HG02852 (cell line): Measurements from ENCODE around the gene RAD51B.
"Not testable (repeated sequence)": the region's sequence is repeated elsewhere in the genome, so short reads cannot be mapped to it uniquely, and the experiment has no call there.

Experiments
- ATAC-seq: cut with Tn5 transposase; IDR thresholded peaks from one replicate; pipeline ENCODE4 v1.9.1; 2021; ENCODE audit warnings: mild to moderate bottlenecking, moderate library complexity; ENCODE audit not compliant: unreplicated experiment

Gene RAD51B

DNA sequence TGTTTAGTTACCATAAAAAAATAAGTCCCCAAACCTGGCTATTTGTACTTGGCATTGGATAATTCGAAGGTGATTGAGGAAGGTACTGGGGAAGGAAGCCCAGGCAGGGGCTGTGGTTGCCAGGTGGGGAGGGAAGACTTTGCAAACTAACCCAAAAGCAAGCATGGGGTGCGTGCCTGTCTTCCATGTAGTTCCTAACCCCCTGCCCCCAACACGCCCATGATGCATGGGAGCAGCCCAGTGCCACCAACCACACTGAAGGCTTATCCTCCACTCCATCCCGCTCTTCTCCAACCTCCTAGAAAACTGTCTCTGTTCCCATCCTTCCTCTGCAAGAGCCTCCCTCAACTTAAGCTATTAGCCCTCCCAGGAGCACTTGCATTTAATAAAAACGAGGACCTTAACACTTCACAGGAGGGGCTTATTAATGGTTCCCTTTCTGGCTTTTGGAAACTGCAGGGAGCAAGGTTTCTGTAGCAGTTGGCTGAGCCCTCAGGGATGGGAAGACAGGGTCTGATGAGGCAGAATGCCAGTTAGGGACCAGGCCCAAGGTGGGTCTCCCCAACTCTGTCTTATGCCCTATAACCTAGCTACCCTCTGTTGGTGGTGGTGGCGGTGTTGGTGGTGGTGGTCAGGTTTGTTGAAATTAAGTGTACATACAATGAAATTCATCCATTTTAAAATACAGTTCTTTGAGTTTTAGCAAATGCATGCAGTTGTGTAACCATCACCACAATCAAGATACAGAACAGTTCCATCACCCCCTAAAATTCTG, 877.3 kb downstream of the RAD51B start:
- no peak for ATAC-seq

DNA sequence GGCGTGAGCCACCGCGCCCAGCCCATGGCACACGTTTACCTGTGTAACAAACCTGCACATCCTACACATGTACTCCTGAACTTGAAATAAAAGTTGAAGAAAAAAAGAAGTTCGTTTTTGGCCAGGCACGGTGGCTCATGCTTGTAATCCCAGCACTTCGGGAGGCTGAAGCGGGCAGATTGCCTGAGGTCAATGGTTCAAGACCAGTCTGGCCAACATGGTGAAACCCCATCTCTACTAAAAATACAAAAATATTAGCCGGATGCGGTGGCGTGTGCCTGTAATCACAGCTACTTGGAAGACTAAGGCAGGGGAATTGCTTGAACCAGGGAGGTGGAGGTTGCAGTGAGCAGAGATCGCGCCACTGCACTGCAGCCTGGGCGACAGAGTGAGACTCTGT, 879.2 kb downstream of the RAD51B start:
- ATAC-seq: not testable (repeated sequence)

DNA sequence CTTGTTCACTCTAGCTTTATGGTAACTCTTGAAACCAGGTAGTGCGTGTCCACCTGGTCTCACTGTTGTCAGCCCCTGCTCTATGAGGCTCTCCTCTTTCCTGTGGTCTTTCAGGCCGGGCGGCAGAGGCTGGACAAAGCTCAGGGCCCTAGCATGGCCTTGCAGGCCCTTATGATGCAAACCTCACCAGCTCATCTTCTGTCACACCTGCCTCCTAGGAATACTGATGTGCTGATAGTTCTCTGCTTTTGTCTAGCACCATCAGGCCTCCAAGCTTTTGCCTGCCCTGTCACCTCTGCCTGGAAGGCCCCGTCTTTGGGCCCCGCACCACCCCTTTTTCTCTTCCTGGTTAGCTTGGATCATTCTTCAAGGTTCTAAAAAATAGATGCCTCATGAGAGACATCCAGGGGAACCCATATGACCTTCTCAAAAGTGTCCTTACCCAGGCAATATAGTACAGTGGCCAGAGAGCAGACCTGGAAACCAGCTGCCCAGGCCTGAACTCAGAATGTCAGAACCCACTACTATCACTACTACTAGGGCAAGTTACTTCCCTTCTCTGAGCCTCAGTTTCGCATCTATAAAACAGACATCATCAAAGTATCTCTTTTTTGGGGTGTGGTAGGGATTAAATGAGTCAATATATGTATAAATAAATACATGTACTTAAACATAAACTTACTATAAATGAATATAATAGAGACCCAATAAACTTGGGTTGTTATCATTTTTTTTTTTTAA, 881.6 kb downstream of the RAD51B start:
- ATAC-seq: no peak

DNA sequence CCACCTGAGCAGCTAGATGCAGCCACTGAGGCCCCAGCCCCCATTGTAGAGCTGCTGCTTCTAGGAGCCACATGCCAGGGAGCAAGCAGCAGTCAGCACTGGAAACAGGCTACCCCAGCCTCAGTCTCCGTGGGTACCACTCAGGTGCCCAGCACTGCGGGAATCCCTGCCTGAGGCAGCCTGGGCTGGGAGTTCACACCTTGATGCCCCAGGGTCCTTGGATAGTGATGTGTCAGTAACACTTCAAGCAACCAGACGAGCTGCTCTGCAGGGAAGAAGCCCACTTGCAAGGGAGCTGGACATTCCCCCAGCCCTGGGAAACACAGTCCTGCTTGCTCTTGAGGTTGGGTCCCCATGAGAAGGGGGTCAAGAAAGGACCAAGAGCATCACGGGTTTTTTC, 882.6 kb downstream of the RAD51B start:
- ATAC-seq: no peak

DNA sequence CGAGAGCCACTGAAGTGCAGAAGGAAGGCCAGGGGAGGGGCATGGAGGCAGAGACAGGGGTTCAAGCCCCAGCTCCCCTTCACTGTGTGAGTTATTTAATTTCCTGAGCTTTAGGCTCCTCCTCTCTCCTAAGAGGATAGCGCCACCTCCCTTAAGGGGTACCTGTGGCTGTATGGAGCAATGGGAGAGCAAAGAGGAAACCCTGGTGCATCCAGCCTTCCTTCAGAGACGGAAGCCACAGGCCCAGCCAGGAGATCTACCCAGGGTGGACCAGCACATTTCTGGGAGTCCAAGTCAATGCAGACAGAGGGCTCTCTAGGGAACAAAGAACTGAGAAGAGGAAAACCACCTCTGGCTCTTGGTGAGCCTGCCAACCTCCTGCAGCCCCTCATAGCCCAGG, 883.0 kb downstream of the RAD51B start:
- ATAC-seq: no peak

DNA sequence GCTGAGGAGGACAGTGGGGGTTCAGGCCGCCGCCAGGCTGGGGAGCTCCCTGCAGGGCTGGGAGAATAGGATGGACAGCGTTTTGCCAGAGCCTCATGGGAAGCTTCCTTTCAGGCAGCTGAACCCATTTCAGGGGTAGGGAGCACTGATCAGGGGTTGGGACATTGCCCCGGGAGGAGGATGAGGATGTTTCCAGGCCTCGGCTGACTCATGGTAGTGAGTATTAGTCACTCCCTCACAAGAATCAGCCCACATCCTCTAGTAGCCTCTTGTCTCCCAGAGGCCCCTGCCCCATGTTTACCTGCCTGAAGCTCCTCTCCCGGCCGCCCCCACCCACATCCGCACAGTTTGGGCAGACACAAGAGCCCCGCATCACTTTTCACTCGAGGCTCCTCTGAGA, 883.5 kb downstream of the RAD51B start:
- ATAC-seq: no peak

DNA sequence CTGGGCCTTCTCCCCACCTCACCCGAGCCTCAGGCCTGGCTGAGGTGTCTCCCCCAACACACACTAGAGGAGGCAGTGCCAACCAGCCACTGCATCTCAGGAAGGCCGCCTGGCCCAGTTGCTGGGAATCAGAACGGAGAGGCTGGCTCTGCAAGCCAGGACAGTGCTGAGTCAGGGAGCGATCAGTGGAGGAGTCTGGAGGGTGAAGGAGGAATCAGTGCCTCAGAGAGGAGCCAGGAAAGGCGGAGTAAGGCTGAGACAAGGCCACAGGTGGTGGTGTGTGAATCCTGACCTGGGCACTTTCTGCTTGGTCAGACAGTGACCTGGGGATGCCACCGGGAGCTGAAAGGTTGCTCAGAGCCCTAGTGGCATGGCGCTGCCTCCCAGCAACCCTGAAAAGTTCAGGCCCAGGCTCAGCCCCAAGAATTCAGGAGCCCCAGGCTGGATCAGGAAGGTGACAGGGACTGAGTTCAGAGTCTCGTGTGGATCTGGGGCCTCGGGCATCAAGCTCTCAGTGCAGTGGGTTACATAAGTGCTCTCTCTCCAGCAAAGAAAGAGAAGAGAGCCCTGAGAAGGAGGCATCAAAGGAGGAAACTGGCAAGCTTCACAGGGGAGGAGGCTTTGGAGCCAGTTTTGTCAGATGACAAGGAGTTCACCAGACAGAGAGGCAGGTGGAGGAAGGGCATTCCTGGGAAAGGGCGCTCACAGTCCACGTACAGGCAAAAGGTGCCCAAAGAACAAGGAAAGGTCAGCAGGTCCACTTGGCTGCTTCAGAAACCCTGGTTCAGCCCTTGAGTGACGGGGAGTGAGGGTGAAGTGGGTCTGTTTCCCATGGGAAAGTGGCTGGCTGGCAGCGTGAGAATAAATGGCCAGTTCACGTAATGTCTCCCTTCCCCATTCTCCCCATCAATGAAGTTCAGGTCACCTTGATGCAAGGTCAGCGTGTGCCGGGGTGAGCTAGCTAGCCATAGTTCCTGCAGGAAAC, 885.4 kb downstream of the RAD51B start:
- ATAC-seq: no peak

DNA sequence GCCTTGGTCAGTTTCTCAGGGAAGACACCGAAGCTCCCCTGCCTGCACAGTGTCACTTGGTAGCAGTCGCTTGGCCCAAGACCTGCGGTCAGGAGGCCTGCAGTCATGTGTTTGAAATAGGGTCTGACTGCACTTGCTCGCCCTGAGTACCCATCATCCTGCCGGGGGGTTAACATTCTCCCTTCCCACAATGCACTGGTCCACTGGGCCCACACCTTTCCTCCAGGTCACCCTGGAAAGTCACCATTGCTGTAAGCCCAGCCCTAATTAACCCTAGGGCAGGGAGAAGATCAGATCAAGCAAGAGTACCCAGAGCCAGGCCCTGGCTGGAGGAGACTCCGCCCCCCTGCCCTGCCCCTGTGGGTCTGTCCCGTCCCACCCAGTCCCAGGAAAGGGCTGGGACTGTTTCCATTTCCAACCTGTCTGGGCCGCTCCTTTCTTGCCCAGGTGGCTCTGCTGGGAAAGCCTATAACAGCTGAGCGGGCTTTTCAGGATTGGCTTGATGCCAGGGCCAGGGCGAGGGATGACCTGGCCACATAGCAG, 886.2 kb downstream of the RAD51B start:
- no peak for ATAC-seq

DNA sequence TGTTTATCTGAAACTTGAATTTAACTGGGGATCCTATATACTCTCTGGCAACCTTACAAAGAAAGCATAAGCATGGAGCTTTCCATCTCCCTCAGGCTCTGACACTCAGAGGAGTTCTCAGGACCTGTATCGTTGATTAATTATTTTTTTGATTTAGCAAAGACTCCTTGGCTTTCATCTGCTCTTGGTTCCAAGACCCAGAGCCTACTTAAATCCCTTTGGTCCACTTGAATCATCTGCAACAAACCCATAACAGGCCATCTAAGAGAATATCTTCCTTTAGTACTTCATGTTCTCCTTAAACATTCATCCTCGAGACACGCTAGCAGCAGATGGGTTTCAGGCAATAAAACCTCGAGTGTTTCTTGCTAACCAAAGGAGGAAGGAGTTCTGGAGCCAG, 887.9 kb downstream of the RAD51B start:
- ATAC-seq: no peak

DNA sequence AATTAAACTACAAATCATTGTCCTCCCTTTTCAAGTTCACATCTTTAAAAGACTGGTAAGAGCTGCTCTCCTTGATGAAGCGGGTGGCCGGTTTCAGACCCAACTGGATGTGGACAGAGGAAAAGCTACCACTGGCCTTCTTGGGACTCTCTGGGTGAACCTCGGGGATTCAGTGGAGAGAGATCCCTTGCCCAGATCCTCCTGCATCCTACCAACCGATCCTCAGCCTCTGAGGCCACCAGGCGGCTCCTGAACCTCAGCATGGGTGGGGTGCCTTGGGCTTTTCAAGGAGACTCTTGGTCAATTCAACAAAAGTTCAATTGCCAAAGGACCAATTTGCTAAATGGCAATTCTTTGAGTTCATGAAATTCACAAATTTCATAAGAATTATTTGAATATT, 888.8 kb downstream of the RAD51B start:
- ATAC-seq: no peak

DNA sequence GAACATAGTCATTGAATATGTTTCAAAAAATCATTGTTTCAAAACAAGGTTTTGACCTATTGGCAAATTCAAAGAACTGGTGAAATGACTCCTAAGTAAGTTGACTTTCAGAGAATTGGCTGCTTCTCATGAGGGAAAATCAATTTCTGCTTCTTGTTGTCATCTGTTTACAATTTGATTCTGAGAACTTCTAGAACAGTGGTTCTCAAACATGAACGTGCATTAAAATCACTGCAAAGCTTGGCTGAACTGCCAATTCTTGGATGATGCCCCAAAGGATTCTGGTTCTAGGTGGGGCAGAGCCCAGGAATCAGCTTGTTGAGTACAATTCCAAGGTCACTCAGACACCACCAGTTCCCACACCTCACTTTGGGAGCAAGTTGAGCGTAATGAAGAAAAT, 889.4 kb downstream of the RAD51B start:
- ATAC-seq: no peak

DNA sequence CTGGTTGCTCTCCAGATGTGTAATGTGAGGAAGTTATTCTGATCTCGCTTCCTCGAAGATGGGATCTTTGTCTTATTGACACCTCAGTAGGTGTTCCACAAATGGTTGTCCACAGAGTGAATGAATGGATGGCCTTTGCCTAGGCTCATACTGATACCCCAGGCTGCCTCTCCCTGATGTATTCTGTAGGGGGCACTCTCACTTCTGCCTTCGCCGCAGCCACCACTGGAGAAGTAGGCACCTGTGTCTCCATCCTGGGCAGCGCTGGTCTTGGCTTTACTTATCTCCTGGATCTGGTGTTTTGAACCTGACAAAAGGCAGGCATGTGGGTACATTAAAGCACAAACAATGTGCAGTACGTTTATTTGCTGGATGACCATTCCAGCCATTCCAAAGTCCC, 891.2 kb downstream of the RAD51B start:
- no peak for ATAC-seq

DNA sequence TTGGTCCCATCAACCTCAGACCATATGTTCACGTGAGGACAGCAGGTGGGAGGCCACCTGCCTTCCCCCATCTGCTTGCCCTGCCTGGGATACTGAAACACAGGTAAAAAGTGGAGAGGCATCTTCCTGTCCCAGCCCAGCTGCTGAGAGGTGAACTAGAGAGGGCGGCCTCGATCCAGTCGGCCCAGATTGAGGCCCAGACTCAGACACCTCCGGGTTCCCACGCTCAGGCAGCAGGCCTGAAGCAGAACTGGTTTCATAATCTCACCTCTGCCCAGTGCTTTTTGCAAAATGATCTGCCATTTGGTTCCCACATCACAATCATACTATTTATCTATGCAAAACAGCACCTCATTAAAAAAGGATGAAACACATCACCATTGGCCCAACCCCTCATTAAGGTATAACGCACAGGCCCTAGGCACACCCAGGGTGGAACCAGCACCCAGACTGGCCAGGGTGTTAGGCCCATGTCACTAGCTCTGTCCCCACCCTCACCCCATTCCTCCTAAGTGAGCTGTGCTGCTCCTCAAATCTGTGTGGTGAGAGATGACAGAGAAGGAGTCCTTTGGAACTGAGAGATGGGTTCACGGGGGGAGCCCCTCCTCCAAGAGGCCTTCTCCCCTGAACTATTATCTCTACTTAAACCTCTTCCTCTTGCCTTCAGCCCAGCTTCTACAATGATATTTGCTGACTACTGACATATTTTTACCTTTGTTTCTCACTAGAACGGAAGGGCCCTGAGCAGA, 892.2 kb downstream of the RAD51B start:
- no peak for ATAC-seq

DNA sequence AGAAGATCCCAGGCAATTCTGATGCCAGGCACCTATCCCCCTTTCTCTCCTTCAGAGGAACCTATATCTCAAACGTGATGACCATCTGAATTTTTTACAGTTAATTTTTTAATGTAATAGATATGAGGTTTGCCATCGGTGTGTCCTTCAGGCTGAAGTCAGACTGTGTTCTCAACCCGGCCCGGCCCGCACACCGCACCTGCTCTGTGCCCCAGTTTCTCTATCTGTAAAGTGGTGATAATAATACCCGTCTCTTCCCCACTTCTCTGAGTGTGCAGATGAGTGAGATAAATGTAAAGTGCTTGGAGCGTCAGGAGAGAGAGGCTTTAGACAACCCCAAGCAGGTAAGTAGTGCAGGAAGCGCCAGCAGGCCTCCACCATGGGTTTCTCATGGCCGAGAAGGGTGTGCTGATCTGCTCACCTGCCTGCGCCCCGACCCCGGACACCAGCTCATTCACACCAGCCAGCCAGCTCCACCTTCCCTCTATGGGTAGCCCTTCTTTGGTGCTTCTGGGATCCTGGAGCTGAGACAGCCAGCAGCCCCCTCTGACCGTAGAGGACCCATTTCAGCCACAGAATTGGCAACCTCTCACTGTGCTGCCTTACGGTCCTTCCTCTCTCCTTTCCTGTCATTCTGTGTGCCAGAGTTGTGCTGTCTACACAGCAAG, 893.3 kb downstream of the RAD51B start:
- no peak for ATAC-seq

DNA sequence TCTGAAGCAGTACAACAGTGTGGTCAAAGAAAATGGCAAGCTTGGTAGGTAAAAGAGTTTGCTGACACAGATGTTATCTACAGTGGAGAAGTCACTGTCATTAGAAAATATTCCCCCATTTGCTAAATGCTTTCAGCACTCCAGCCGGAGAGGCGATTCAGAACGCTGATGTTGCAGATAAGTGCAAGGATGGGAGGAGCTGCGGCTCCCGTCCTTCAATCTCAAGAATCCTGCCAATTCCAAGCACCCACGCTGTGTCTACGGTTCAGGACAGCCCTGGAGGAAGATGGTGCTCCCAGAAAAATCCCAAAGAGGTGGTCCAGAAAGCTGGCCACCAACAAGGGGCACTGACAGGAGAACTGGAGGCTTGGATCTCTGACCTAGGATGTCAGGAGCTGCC, 894.2 kb downstream of the RAD51B start:
- no peak for ATAC-seq

DNA sequence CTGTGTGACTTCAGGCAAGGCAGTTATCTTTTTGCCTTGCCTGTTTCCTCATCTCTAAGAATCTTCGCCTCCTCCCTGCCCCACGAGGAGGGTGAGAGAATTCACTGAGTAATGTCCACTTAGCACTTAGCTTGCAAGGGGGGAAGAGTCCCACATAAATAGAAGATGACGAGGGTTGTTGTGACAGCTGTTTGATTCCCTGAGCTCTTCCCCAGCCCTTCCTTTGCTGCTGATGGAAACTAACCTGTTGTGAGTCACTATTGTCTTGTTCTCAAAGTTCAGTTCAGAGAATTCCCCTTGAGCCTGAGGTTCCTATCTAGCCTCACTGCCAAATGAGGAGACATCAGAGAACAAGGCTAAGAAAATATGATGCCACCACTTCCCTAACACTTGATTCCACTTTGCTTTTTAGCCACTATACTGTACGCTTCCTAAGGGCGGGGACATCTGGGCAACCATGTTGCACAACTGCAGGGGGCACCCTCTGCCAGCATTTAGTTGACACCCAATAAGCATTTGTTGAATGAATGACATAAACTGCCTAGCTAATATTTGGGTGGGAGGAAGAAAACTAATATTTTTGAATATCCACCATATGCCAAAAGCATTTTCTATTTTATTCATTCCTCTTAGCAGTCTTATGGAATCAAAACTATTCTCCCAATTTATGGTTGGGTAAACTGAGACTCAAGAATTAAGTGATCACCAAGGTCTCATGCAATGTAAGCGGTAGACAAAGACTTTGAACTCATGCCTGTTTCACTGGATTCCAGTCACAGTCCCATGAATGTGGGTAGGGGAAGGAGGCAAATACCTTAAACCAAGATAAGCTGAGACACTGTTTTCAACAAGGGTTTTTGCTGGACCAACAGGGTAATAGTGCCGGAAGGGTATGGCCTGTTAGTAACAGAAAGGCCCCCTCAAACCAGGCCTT, 895.7 kb downstream of the RAD51B start:
- no peak for ATAC-seq

DNA sequence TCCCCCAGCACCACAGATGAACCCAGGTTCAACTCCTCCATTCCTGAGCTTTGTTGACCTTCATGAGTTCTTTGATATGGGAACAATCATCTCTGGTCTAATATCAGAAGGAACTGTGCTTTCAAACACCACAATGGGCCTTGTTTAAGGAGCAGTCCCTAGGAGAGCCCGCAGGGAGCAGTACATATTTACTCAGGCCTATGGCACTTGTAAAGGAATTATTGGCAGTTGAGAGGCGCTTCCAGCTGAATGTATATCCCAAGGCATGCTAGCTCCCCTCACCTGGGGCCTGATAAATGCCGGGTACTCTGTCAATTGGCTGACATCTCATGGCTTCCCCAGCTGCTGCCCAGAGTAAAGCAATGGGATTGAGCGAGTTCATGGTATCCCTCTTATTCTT, 897.1 kb downstream of the RAD51B start:
- no peak for ATAC-seq
